IMR-90 (cell line): Measurements from ENCODE around the gene GPR171. TPM values are rescaled to one million over a fixed set of nuclear protein-coding genes. Genes with fewer than 3 reads are reported as not detected.

ENCODE experiments used
- ATAC-seq: fragments of 200-7000 bp; cut with Tn5 transposase; 2 replicates; pipeline ENCODE4 v1.9.1; 2020; ENCODE audit warnings: low read depth, mild to moderate bottlenecking, moderate library complexity
- BruUV-seq: library from RNA; stranded (reverse); fragments of 400-500 nt; replicated peaks from 2 replicates; lab custom pipeline; 2021; lab: Mats Ljungman, UMichigan
- CTCF ChIA-PET: fragments of 300-600 bp; formaldehyde crosslinking; extraction: SDS; loops from one replicate; lab custom pipeline; 2021; ENCODE audit warnings: antibody characterized with exemption; lab: Yijun Ruan, JAX
- POLR2A ChIA-PET: fragments of 300-600 bp; sonication (Branson Sonifier 250); formaldehyde crosslinking; loops from one replicate; lab custom pipeline; 2022; ENCODE audit warnings: antibody characterized with exemption; ENCODE audit not compliant: unreplicated experiment; lab: Charles Lee
- DNase-seq: peaks from one replicate; pipeline ENCODE4 v3.0.0; 2013
- H2AFZ ChIP-seq: replicated peaks from 2 replicates; pipeline ENCODE3; 2013; ENCODE audit warnings: low read length, mild to moderate bottlenecking; ENCODE audit not compliant: poor library complexity
- H2AK5ac ChIP-seq: 2 replicates; pipeline ENCODE4 v1.6.1; 2013; ENCODE audit warnings: low read depth, low read length, inconsistent platforms
- H2AK9ac ChIP-seq: replicated peaks from 2 replicates; pipeline ENCODE3; 2013; ENCODE audit warnings: mild to moderate bottlenecking, low read depth, low read length, moderate library complexity; ENCODE audit not compliant: poor library complexity
- H2BK120ac ChIP-seq: 2 replicates; pipeline ENCODE4 v1.6.1; 2013; ENCODE audit warnings: low read depth, low read length, inconsistent platforms
- H2BK15ac ChIP-seq: 3 replicates; pipeline ENCODE4 v1.6.1; 2013; ENCODE audit warnings: low read depth, low read length, inconsistent platforms
- H2BK20ac ChIP-seq: 2 replicates; pipeline ENCODE4 v1.6.1; 2013; ENCODE audit warnings: low read depth, mild to moderate bottlenecking, inconsistent platforms, low read length, moderate library complexity
- H2BK5ac ChIP-seq: 2 replicates; pipeline ENCODE4 v1.6.1; 2013; ENCODE audit warnings: mild to moderate bottlenecking, low read depth, low read length, inconsistent platforms; ENCODE audit not compliant: poor library complexity, severe bottlenecking
- H3K14ac ChIP-seq: replicated peaks from 2 replicates; pipeline ENCODE4 v1.6.1; 2013; ENCODE audit warnings: low read depth, low read length, inconsistent platforms
- H3K18ac ChIP-seq: 2 replicates; pipeline ENCODE4 v1.6.1; 2013; ENCODE audit warnings: low read depth, low read length, control low read depth
- H3K23ac ChIP-seq: 2 replicates; pipeline ENCODE4 v1.6.1; 2013; ENCODE audit warnings: low read depth, low read length, inconsistent platforms
- H3K27ac ChIP-seq: 2 replicates; pipeline ENCODE4 v1.5.1; 2013; ENCODE audit warnings: mild to moderate bottlenecking, control low read depth, low read length; ENCODE audit not compliant: insufficient read depth
- H3K27me3 ChIP-seq: 2 replicates; pipeline ENCODE4 v1.6.1; 2013; ENCODE audit warnings: low read length; ENCODE audit not compliant: control insufficient read depth, insufficient read depth
- H3K36me3 ChIP-seq: 2 replicates; pipeline ENCODE4 v1.6.1; 2013; ENCODE audit warnings: low read length, mixed read lengths; ENCODE audit not compliant: control insufficient read depth, insufficient read depth
- H3K4ac ChIP-seq: 2 replicates; pipeline ENCODE4 v1.6.1; 2013; ENCODE audit warnings: low read depth, low read length, inconsistent platforms
- H3K4me1 ChIP-seq: 2 replicates; pipeline ENCODE4 v1.6.1; 2013; ENCODE audit warnings: low read length, mixed read lengths; ENCODE audit not compliant: control insufficient read depth, insufficient read depth
- H3K4me2 ChIP-seq: 2 replicates; pipeline ENCODE4 v1.6.1; 2013; ENCODE audit warnings: low read depth, mild to moderate bottlenecking, control low read depth, low read length, moderate library complexity
- H3K4me3 ChIP-seq: 2 replicates; pipeline ENCODE4 v1.5.1; 2013; ENCODE audit warnings: low read depth, mild to moderate bottlenecking, control low read depth, low read length, moderate library complexity; ENCODE audit not compliant: insufficient read depth
- H3K56ac ChIP-seq: 2 replicates; pipeline ENCODE4 v1.6.1; 2013; ENCODE audit warnings: low read length, inconsistent platforms; ENCODE audit not compliant: insufficient read depth; ENCODE audit errors: extremely low read depth
- H3K79me1 ChIP-seq, 2 experiments: 2 replicates each; pipeline ENCODE4 v1.6.1; 2013; ENCODE audit warnings: low read length in 2 of 2, inconsistent platforms in 1 of 2, low read depth in 1 of 2
- H3K9ac ChIP-seq: 2 replicates; pipeline ENCODE4 v1.6.1; 2013; ENCODE audit warnings: low read depth, low read length, control low read depth
- H3K9me1 ChIP-seq: 2 replicates; pipeline ENCODE4 v1.6.1; 2013; ENCODE audit warnings: low read length, inconsistent platforms; ENCODE audit not compliant: insufficient read depth
- H3K9me3 ChIP-seq: 2 replicates; pipeline ENCODE4 v1.6.1; 2013; ENCODE audit warnings: low read length; ENCODE audit not compliant: control insufficient read depth, insufficient read depth
- H4K20me1 ChIP-seq: 2 replicates; pipeline ENCODE4 v1.6.1; 2013; ENCODE audit warnings: low read length, inconsistent platforms; ENCODE audit not compliant: insufficient read depth
- H4K5ac ChIP-seq: 2 replicates; pipeline ENCODE4 v1.6.1; 2013; ENCODE audit warnings: mild to moderate bottlenecking, low read depth, low read length, control low read depth
- H4K8ac ChIP-seq, 2 experiments: 2 replicates each; pipeline ENCODE4 v1.6.1; 2013; ENCODE audit warnings: low read depth in 2 of 2, low read length in 2 of 2, control low read depth in 1 of 2, inconsistent platforms in 1 of 2
- H4K91ac ChIP-seq: 2 replicates; pipeline ENCODE4 v1.6.1; 2013; ENCODE audit warnings: low read depth, low read length, inconsistent platforms; ENCODE audit not compliant: insufficient read depth
- BHLHE40 ChIP-seq: fragments of 150-350 bp; IDR thresholded peaks from 2 replicates; pipeline ENCODE4 v1.6.1; 2016; ENCODE audit warnings: mild to moderate bottlenecking, low read depth, low read length
- CEBPB ChIP-seq: IDR thresholded peaks from 2 replicates; pipeline ENCODE4 v1.6.1; 2012; ENCODE audit warnings: low read depth, low read length, improper control_type of control experiment
- CHD1 ChIP-seq: IDR thresholded peaks from 2 replicates; pipeline ENCODE4 v1.6.1; 2012; ENCODE audit warnings: low read depth, low read length, improper control_type of control experiment
- CTCF ChIP-seq: conservative IDR thresholded peaks from 2 replicates; pipeline ENCODE4 v1.5.1; 2012; ENCODE audit warnings: mild to moderate bottlenecking, low read depth, low read length, improper control_type of control experiment
- ELK1 ChIP-seq: fragments of 150-350 bp; IDR thresholded peaks from 2 replicates; pipeline ENCODE4 v1.6.1; 2016; ENCODE audit warnings: low read depth, mild to moderate bottlenecking, low read length, moderate library complexity, borderline replicate concordance
- FOS ChIP-seq: fragments of 150-350 bp; IDR thresholded peaks from 2 replicates; pipeline ENCODE4 v1.6.1; 2016; ENCODE audit warnings: low read depth, low read length
- MAFK ChIP-seq: IDR thresholded peaks from 2 replicates; pipeline ENCODE4 v1.6.1; 2012; ENCODE audit warnings: low read depth, low read length, improper control_type of control experiment
- MAZ ChIP-seq: IDR thresholded peaks from 2 replicates; pipeline ENCODE4 v1.6.1; 2012; ENCODE audit warnings: low read depth, mild to moderate bottlenecking, low read length, improper control_type of control experiment, moderate library complexity, borderline replicate concordance
- MXI1 ChIP-seq: IDR thresholded peaks from 2 replicates; pipeline ENCODE4 v1.6.1; 2012; ENCODE audit warnings: low read depth, mild to moderate bottlenecking, low read length, moderate library complexity, borderline replicate concordance
- NFE2L2 ChIP-seq: fragments of 150-350 bp; IDR thresholded peaks from 2 replicates; pipeline ENCODE4 v1.6.1; 2016; ENCODE audit warnings: low read depth, mild to moderate bottlenecking, low read length
- POLR2A ChIP-seq: IDR thresholded peaks from 2 replicates; pipeline ENCODE4 v1.6.1; 2012; ENCODE audit warnings: mild to moderate bottlenecking, low read depth, low read length
- RCOR1 ChIP-seq: IDR thresholded peaks from 2 replicates; pipeline ENCODE4 v1.6.1; 2012; ENCODE audit warnings: mild to moderate bottlenecking, low read length, improper control_type of control experiment; ENCODE audit not compliant: insufficient replicate concordance
- RFX5 ChIP-seq: IDR thresholded peaks from 2 replicates; pipeline ENCODE4 v1.8.0; 2012; ENCODE audit warnings: low read depth, mild to moderate bottlenecking, low read length, moderate library complexity
- SMC3 ChIP-seq: fragments of 150-350 bp; IDR thresholded peaks from 2 replicates; pipeline ENCODE4 v1.6.1; 2016; ENCODE audit warnings: low read depth, mild to moderate bottlenecking, antibody characterized with exemption, low read length, moderate library complexity
- USF2 ChIP-seq: fragments of 150-350 bp; IDR thresholded peaks from 2 replicates; pipeline ENCODE4 v1.6.1; 2017; ENCODE audit warnings: mild to moderate bottlenecking, antibody characterized with exemption, low read length, low read depth
- WGBS, 2 experiments: methylation state at CpG; one replicate each; pipeline versions ENCODE4 v1.1.5 to v1.1.7; 2013; ENCODE audit warnings: missing lambda C conversion rate in 2 of 2; ENCODE audit not compliant: insufficient read length in 1 of 2; ENCODE audit errors: extremely low coverage in 2 of 2; 5-methylcytosine and 5-hydroxymethylcytosine counted together
- dilution Hi-C: fragments of 300-500 bp; cut with HindIII; formaldehyde crosslinking; loops from one replicate; pipeline ENCODE4 v1.14.3; 2018; ENCODE audit warnings: low sequenced_read_pairs; ENCODE audit not compliant: unreplicated experiment
- in situ Hi-C: fragments of 300-500 bp; cut with MboI; formaldehyde crosslinking; loops from 3 replicates; pipeline ENCODE4 v1.14.3; 2019; ENCODE audit warnings: low sequenced_read_pairs, inconsistent platforms, mixed read lengths
- intact Hi-C: fragments of 100-400 bp; cut with micrococcal nuclease; formaldehyde crosslinking; loops from 2 replicates; pipeline ENCODE4 v1.10.0; 2022
- polyA plus RNA-seq, 3 experiments: library from polyadenylated mRNA; depleted of rRNA; stranded (reverse); fragments of >200 nt; gene quantifications; 2 replicates each; pipeline ENCODE4 v1.2.3, GENCODE V29; 2012; ENCODE audit warnings: low replicate concordance in 1 of 3
- total RNA-seq: library from RNA; depleted of rRNA; stranded (reverse); fragments of >200 nt; gene quantifications from 2 replicates; pipeline ENCODE4 v1.2.3, GENCODE V29; 2012

Gene GPR171
- total and polyA plus RNA-seq, 2 of the 4 experiments (the other 2 are of a cell fraction): not detected

GRCh38 chr3:151175952-151176351 is 27.1 kb downstream of the GPR171 start:
- ChIA-PET CTCF (no interaction called here), POLR2A (no interaction called here)
- Histone ChIP-seq H3K14ac (no peak overlapping the region), H3K23ac (no peak overlapping the region), H4K20me1 (no peaks in the 10 kb centered on the region), H2AK9ac (no peak overlapping the region), H2AFZ (no peak overlapping the region), H3K9me3 (no peaks in the 10 kb centered on the region), H3K4me3 (no peak overlapping the region), H4K91ac (no peak overlapping the region), H3K4me1 (no peaks in the 10 kb centered on the region), H3K36me3 (no peaks in the 10 kb centered on the region), H3K56ac (no peak overlapping the region), H3K4ac (no peak overlapping the region), H3K4me2 (no peak overlapping the region), H3K27ac (no peak overlapping the region), H3K27me3 (no peaks in the 10 kb centered on the region; the same call in none of the 2 replicates), H2BK120ac (no peak overlapping the region), H3K9ac (no peak overlapping the region), H2BK20ac (no peak overlapping the region), H3K9me1 (no peaks in the 10 kb centered on the region), H2AK5ac (no peak overlapping the region), H3K79me1 (no peaks in the 10 kb centered on the region), H2BK5ac (no peak overlapping the region), H4K5ac (no peak overlapping the region), H3K18ac (no peak overlapping the region), H2BK15ac (no peak overlapping the region), H4K8ac (no peak overlapping the region)
- dilution Hi-C loops (no loop called here), in situ Hi-C loops (no loop called here), intact Hi-C loops (no loop called here)
- no TSS peak for BruUV-seq
- TF ChIP-seq CEBPB (no peak), CTCF (no peak), RFX5 (no peak), USF2 (no peak), MXI1 (no peak), MAFK (no peak), ELK1 (no peak), FOS (no peak), NFE2L2 (no peak), RCOR1 (no peak), SMC3 (no peak), BHLHE40 (no peak), POLR2A (no peak), MAZ (no peak), CHD1 (no peak)
- DNase-seq: no peak
- no peak for ATAC-seq
- WGBS, 2 experiments: no CpG with 5 or more reads among the region's 2 CpGs
